Activated CD4-positive, alpha-beta T cell treated with anti-CD3 and anti-CD28 coated beads for 48 hours (primary cell): Measurements from ENCODE around the gene DOCK1.

Experiments used
- DNase-seq: peaks from one replicate; pipeline ENCODE4 v3.0.0-alpha.2; 2020

The DOCK1 gene

GRCh38 chr10:127444155-127444554, 538.9 kb downstream of the DOCK1 start:
- DNase-seq, result no peak

- DNase-seq, result no peak
These were observed 542.0 kb downstream of the DOCK1 start for GRCh38 chr10:127447197-127447596.

DNA sequence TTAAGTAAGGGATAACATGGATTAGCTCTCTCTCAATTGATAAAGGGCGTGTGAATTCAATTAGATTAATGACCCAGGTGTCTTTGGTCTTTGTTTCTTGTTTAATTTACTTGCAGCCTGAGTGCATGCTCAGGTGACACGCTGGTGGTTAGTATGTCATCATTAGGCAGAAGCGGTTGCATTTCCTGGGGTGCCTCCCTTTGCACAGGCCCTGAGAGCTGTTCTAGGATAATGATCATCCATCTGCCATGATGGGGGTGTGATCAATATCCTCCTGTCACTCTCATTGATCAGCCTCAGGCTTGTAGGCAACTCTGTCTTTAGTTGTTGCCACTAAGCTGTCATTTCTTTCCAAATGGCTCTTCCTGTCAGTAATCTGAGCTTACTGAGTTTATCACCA, 544.3 kb downstream of the DOCK1 start:
- no peak for DNase-seq

DNA sequence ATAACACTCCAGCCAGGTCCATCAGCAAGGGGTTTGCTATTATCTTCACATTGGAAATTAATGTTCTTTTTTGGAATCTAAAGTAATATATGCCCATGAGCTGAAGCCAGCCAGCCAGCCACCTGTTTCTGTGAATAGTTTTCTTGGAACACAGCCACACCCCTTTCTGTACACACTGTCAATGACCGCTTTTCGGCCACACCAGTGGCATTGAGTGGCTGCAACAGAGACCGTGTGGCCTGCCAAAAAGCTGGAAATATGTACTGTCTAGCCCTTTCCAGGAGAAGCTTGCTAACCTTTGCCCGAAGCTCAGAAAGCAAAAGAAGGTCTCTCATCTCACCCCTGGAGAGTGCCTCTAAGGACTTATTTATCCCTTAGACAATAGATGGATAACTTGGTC, 545.4 kb downstream of the DOCK1 start:
- no peak for DNase-seq

- DNase-seq, result no peak
These were observed 546.4 kb downstream of the DOCK1 start for GRCh38 chr10:127451628-127452027.

- no peak for DNase-seq
These were observed 547.3 kb downstream of the DOCK1 start for GRCh38 chr10:127452568-127452967.

- DNase-seq, result no peak
These were observed 548.5 kb downstream of the DOCK1 start for GRCh38 chr10:127453706-127454105.

GRCh38 chr10:127456122-127456521, 550.9 kb downstream of the DOCK1 start:
- DNase-seq, result no peak

DNA sequence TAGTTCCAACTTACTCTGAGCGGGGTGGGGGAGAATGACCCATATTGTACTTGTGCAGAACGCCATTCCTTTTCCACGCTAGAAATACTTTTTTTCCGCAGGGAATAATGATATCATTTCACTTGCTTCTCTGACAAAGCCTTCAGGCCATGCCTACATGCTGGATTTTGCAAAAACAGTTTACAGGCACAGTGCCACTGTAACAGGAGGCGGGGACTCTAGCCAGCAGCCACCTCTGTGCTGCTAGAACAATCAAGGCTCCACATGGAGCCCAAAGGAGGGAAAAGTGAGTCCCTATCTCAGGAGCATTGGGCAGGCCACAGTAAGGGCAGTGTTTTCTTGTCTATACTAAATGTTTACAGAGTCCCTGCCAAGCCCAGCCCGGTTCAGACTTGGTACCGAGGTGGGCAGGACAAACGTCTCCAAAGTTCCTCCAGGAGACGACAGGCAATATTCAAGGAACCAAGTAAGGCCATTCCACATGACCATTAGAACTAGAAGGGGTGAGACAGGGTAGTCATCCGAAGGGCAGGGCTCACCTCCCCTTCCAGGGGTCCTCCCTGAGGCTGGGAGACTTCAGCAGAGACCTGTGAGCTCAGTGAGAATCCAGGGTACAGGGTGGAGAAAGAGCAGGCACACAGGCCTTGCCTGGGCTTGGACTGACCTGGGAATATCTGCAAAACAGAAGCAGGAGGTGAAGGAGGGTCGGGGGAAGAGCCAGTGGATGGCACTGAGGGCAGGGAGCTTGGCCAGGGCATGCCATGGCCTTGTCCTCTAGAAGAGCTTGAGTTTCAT, 553.0 kb downstream of the DOCK1 start:
- no peak for DNase-seq

DNA sequence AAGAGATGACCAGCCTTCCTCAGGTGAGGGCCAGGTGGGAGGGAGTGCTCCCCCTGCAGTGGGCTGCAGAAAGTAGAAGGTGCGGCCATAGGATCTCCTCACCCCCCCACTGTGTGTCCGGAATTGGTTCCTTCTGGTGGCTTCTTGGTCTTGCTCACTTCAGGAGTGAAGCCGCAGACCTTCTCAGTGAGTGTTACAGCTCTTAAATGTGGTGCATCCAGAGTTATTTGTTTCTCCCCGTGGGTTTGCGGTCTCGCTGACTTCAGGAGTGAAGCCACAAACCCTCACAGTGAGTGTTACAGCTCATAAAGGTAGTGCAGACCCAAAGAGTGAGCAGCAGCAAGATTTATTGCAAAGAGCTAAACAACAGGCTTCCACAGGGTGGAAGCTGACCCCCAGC, 553.6 kb downstream of the DOCK1 start:
- no peak for DNase-seq

GRCh38 chr10:127459918-127460317, 554.7 kb downstream of the DOCK1 start:
- DNase-seq, result no peak

GRCh38 chr10:127462643-127463295, 557.5 kb downstream of the DOCK1 start:
- no peak for DNase-seq

DNA sequence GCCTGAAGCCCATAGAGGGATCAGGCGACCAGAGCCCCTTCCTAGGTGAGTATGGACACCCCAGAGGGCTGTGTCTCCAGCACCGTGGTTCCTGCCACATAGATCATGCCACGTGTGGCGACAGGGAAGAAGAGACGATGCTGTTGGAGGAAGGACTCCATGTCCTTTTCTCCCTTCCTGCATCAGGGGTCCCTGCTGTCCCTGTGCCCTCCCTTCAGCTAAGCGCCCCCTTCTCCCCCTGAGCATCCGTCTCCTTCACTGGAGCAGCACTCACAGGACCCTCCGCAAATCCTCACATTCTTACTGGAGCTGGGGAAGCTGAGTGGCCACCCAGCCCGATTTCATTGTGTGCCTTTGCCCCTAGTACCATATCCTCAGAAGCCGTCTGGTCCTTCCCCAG, 558.3 kb downstream of the DOCK1 start:
- no peak for DNase-seq

DNA sequence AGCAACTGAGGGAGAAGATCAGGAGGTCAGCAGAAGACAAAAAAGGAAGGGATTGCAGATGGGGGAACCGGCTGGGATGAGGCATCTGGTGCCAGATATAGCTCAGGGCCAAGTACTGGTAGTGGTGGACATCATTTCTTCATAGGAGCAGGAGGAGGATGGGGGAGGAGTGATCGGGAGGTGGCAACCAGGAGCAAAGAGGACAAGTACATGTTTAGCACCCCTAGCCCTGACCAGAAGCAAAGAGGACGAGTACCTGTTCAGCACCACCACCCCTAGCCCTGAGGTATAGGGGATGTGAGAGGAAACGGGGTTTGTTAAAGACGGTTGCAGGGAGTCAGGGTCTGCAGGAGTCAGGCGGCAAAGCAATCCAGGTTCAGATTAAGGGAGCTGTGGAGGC, 559.3 kb downstream of the DOCK1 start:
- DNase-seq, result no peak

DNA sequence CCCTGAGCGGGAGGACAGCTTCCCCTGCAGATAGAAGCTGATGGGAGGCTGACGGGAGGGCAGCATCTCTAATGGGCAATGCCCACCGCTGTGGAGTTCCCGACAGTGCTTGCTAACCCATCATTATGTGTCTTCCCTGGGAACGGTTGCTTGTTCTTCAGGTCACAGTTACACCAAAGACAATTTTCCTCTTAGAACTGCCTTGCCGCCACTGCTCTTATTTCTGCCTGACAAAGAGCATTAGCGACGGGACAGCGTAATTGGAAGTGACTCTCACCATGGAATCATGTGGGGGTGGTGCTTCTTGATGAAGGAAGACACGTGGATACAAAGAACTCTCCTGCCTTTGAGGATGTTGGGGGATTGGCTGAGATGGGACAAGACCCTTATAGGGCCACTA, 562.6 kb downstream of the DOCK1 start:
- DNase-seq, result no peak

- no peak for DNase-seq
These were observed 563.4 kb downstream of the DOCK1 start for GRCh38 chr10:127468632-127469031.

- no peak for DNase-seq
These were observed 565.7 kb downstream of the DOCK1 start for GRCh38 chr10:127470911-127471310.

GRCh38 chr10:127472976-127473375, 567.7 kb downstream of the DOCK1 start:
- no peak for DNase-seq

GRCh38 chr10:127474501-127474900, 569.3 kb downstream of the DOCK1 start:
- DNase-seq, result no peak

DNA sequence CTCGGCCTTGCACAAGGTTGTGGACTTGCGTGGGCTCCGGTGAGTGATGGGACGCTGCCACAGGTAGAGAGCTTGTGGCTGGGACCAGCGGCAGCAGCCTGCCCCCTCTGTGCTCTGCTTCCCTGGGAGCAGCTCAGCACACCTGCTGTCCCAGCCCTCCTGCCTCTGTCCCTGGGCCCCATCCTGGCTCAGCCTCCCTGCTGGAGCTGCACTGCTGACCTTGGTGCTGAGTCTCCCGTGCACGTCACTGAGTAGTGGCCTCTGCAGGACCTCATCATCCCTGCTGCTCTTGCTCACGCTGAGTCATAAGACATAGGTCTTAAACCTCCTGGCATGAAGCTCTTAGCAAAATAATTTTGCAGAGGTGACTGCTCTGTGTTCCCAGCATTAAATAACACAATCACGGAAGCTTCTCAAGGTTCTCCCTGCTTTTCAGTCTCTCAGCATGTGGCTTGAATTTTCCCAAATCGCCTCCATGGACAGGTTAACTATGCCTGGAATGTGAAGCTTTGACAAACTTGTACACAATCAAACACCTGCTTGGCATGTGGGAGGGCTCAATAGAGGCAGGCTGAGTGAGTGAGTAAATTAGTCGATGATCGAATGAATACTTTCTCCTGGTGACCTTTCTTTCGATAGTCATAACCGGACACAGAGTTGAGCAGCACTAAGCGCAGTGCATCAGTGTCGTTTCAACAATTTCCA, 580.1 kb downstream of the DOCK1 start:
- no peak for DNase-seq

DNA sequence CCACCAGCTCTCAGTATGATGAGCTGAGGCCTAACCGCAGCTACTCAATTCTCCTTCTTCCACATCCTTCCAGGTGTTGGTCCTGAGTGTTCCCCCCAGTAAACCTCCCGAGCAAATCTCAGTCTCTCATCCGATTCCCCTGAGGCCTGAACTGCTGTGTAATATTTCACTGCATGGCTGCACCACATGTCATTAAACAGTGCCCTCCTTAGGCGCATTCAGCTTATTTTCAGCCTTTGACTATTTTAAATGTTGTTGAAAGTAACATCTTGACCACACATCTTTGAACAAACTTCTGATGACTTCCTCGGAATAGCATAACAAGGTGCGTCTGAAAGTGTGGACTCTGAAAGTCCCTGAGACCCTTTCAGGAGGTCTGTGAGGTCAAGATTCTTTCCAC, 581.1 kb downstream of the DOCK1 start:
- no peak for DNase-seq

DNA sequence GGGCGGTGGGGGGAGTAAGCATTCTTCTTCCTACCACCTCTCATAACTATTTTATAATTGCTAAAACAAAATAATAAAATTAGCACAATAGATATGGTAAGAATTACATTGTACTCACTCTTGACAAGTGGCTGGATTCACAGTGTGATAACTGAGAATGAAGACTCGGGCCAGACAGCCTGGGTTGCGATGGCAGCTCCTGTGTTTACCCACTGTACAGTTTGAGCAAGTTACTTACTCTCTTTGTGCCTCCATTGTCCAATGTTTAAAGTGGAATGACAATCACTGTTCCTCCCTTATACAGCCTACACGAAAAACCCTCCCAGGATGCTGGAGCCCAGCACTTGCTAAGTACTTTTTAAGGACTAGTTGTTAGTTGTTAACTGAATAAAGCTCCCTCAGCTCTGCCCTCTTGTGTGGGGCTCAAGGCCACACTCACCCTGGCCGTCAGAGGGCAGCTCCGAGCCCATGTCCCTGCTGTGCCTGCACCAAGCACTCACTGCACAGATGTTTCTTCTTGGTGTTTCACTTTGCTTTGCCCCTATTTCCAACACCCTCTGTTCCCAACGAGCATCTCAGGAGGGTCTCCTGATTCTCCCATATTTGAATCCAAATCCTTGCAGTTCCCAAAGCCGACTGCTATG, 587.5 kb downstream of the DOCK1 start:
- DNase-seq, result no peak

DNA sequence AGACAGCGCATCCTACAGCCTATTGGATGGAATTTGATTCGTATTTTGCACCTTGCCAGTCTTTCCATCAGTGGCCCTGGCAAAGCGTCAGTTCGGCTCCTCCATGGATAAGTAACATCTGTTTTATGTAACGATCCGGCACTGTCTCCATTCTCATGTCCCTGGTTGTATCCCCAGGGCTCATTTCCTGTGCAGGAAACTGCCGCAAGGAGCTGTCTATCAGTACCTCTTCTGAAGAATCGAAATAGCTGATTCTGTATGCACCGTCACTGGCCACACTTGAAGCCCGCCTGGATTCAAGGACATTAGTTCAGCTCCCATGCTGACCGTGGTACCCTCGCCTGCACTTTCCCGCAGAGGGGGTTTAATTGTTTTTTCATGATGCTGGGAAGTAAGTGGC, 590.8 kb downstream of the DOCK1 start:
- no peak for DNase-seq

DNA sequence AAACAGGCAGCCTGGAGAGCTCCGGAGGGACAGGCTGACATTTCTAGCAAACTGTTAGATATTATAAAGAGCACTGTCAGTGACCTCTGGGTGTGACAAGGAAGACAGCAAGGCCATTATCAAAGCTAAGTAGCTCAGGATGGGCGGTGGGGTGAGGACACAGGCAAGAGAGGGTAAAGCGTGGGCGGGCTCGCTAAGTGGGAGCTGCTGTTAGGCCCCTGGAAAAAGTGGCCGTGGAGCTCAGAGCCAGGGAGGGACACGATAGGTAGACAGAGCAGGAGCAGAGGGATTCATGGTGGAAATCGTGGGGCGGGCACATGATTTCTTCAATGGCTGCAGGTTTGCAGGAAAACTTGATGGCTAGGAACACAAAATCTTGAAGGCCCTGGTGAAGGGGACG, 592.5 kb downstream of the DOCK1 start:
- DNase-seq, result no peak
